Sciatic nerve (tissue), 2 donors: ENCODE data around the gene NDFIP1. TPM values are rescaled to one million over a fixed set of nuclear protein-coding genes. Genes with fewer than 3 reads are reported as not detected.
"Not testable (repeated sequence)": the region's sequence is repeated elsewhere in the genome, so short reads cannot be mapped to it uniquely, and the experiment has no call there.

ENCODE experiments used
- ATAC-seq: fragments of 200-7000 bp; cut with Tn5 transposase; one replicate; pipeline ENCODE4 v1.9.1; 2020; ENCODE audit warnings: mild to moderate bottlenecking, moderate library complexity
- DNase-seq: peaks from one replicate; pipeline ENCODE4 v3.0.0-alpha.2; 2020; ENCODE audit warnings: low spot score
- intact Hi-C: fragments of 100-400 bp; cut with DNase I; formaldehyde crosslinking; loops from one replicate; pipeline ENCODE4 v1.14.2; 2022
- total RNA-seq: library from RNA; stranded (reverse); fragmentation: NEBNext Ultra II Directional; extraction: Animal tissue kit (Norgen Biotek cat#: 25700); gene quantifications from one replicate; pipeline ENCODE4 v1.2.1, GENCODE V29; 2021
- donor health status: DM: no; HTN: no; CAD: no.
- donor health status: DM: no; HTN: no; CAD: no.

Gene NDFIP1
- total RNA-seq, 1 donor from 2014 or later, result 86.5 TPM

- DNase-seq, intact Hi-C loops, ATAC-seq: not testable (repeated sequence)
Measured at GRCh38 chr5:142088855-142089479, 19.6 kb upstream of the NDFIP1 start.

- DNase-seq (no peak), ATAC-seq (no peak)
- intact Hi-C loops, result no loop called here
Measured at GRCh38 chr5:142091012-142091411, 17.6 kb upstream of the NDFIP1 start.

- intact Hi-C loops, result no loop called here
- no peak for DNase-seq
Measured at GRCh38 chr5:142091922-142092321, 16.7 kb upstream of the NDFIP1 start.

GRCh38 chr5:142095035-142095434 lies 13.5 kb upstream of the NDFIP1 start:
- intact Hi-C loops, result no loop called here
- ATAC-seq, result no peak
- no peak for DNase-seq

More at GRCh38 chr5:142091922-142092321, 16.7 kb upstream of the NDFIP1 start:
- ATAC-seq, result no peak

- DNase-seq, result no peak
- no peak for ATAC-seq
- intact Hi-C loops, result no loop called here
Measured at GRCh38 chr5:142095651-142096330, 12.8 kb upstream of the NDFIP1 start.

- DNase-seq, result no peak
- no peak for ATAC-seq
- intact Hi-C loops, result no loop called here
Measured at GRCh38 chr5:142096382-142096781, 12.2 kb upstream of the NDFIP1 start.

GRCh38 chr5:142097681-142098080 lies 10.9 kb upstream of the NDFIP1 start:
- intact Hi-C loops, result no loop called here
- DNase-seq, result no peak
- no peak for ATAC-seq

GRCh38 chr5:142098275-142098674 lies 10.3 kb upstream of the NDFIP1 start:
- DNase-seq (no peak), ATAC-seq (no peak)
- intact Hi-C loops, result no loop called here

GRCh38 chr5:142098931-142099330 lies 9.6 kb upstream of the NDFIP1 start:
- DNase-seq, result no peak
- no peak for ATAC-seq
- intact Hi-C loops, result no loop called here

- intact Hi-C loops, result no loop called here
- no peak for ATAC-seq
- no peak for DNase-seq
Measured at GRCh38 chr5:142100307-142100706, 8.3 kb upstream of the NDFIP1 start.

GRCh38 chr5:142102980-142103740 lies 5.4 kb upstream of the NDFIP1 start:
- ATAC-seq (no peak), DNase-seq (no peak)
- intact Hi-C loops, result no loop called here

- ATAC-seq (no peak), DNase-seq (no peak)
- intact Hi-C loops, result no loop called here
Measured at GRCh38 chr5:142104491-142104890, 4.1 kb upstream of the NDFIP1 start.

- intact Hi-C loops, result no loop called here
- DNase-seq (no peak), ATAC-seq (peak; percentile 72)
Measured at GRCh38 chr5:142106061-142106460, 2.5 kb upstream of the NDFIP1 start.

- intact Hi-C loops, result no loop called here
- DNase-seq (no peak), ATAC-seq (no peak)
Measured at GRCh38 chr5:142107036-142107735, 1.4 kb upstream of the NDFIP1 start.

- no peak for ATAC-seq
Measured at GRCh38 chr5:142107736-142108431, 695 bp upstream of the NDFIP1 start.

GRCh38 chr5:142109331-142110045 lies 909 bp downstream of the NDFIP1 start:
- DNase-seq (no peak), ATAC-seq (peak; percentile 6)
- intact Hi-C loops, result no loop called here

More at GRCh38 chr5:142107736-142108431, 695 bp upstream of the NDFIP1 start:
- intact Hi-C loops, result no loop called here
- no peak for DNase-seq

- intact Hi-C loops, result no loop called here
- peak; percentile 25 for ATAC-seq
- no peak for DNase-seq
Measured at GRCh38 chr5:142110046-142110531, 1.5 kb downstream of the NDFIP1 start.
